ENCODE results near the gene RAB28.

- TF ChIP-seq GATA2 (IDR thresholded peaks at IDR 0.05; ENCODE audit: low read depth, low read length) (no peak), GATA3 (IDR thresholded peaks at IDR 0.05; ENCODE audit: low read depth, low read length) (no peak)
Observed at GRCh38 chr4:13365195-13365594, 118.9 kb downstream of the RAB28 start.
